GM18511 (cell line): ENCODE measurements around the gene EDC3.
A peak's percentile ranks its signal among the peaks of the same experiment; 100 is the strongest.
"Not testable (repeated sequence)": the region's sequence is repeated elsewhere in the genome, so short reads cannot be mapped to it uniquely, and the experiment has no call there.

ENCODE experiments used
- ATAC-seq: cut with Tn5 transposase; IDR thresholded peaks from one replicate; pipeline ENCODE4 v1.9.1; 2021; ENCODE audit warnings: mild to moderate bottlenecking, moderate library complexity; ENCODE audit not compliant: unreplicated experiment

Gene EDC3

DNA sequence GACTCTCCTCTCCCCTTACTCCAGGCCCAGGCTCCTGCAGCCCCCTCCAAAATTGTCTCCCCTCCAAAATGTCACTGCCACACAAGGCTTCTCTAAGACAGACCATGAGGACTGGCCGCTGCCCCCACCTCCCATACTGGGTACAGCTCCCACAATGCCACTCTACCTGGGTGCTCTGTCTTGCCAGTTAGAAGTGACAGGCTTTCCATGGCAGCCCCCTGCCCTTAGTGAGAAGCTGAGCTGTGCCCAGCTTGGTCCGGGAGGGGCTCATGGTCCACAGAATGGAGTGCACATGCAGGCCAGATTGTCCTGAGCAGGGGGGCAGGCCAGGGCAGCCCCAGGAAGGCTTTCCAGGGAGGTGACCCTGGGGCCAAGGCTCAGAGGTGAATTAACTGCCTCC, 83.1 kb downstream of the EDC3 start:
- no peak for ATAC-seq

DNA sequence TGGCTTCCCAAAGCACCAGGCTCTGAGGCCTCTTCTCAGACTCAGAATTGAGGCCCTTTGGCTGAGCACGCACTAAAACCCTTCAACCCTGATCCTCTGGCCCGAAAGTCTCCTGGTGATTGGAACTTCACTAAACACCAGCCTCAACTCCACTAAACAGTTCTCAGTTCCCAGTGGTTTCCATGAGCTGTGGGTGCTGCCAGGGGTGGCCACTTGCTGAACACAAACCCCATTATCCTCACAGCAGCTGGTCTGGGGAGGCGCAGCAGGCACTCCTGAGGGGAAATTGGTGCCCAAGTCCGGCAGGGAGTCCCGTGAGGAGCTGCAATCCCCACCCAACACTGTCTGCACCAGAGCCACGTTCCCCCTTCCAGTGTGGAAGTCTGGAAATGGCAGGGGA, 84.0 kb downstream of the EDC3 start:
- ATAC-seq, result no peak

DNA sequence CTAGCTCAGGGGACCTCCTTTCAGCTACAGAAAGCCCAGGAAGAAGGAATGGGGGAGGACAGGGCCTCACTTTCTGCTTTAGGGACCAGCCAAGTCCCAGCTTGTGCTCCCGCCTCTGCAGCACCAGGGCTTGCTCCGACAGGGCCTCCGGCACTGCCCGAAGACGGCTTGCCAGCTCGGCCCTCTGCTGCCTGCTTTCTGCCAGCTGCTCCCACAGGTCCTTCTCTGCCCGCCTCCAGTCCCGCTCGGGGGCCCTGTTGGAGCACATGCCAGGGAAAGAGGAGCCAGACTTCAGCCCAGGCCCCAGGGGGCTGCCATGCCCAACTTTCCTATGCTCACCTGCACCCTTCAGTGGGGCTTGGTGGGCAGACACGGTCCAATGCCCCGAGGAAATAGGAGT, 84.5 kb downstream of the EDC3 start:
- no peak for ATAC-seq

DNA sequence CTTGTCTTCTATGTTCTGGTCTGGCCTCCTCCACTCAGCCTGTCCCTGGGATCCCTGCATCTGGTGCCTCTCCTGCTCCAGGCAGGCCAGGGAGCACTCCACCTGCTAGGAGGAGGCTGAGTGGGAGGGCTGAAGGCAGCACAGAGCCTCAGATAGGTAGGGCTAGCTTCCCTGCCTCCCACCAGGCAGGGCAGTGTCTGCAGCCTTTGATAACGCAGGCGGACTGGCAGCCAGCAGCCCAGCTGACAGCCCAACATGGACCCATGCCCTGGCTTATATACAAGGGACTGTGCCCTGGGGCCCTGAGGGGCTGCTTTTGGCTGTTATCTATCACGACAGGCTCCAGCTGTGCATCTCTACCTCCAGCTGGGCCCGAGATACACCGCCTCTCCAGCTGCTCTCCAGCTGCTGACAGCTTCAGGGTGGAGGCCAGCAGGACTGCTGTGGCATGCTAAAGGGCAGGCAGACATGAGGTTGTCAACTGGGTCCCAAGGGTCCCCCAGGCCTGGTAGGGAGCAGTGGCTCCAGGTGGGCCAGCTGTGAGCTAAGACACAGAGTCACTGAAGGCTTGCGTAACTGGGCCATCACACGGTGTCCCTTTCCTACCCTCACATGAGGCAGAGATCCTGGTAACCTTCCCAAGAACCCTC, 85.4 kb downstream of the EDC3 start:
- no peak for ATAC-seq

DNA sequence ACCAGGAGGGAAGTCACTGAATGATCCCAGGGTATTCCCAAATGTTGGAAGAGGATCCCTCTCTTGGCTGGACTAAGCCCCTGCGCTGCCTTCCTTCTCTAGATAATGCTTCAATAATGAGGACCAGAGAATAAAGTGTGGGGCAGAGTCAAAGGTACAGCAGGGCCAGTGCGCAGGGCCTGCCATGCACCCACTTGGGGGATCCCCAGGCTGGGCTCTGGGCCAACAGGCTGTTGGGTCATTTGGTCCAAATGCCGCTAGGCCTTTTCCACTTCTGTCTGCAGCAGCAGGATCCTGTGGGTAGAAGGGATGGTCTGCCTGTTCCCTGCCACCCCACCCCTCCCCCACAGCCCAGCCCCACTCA, 85.9 kb downstream of the EDC3 start:
- ATAC-seq, result no peak

DNA sequence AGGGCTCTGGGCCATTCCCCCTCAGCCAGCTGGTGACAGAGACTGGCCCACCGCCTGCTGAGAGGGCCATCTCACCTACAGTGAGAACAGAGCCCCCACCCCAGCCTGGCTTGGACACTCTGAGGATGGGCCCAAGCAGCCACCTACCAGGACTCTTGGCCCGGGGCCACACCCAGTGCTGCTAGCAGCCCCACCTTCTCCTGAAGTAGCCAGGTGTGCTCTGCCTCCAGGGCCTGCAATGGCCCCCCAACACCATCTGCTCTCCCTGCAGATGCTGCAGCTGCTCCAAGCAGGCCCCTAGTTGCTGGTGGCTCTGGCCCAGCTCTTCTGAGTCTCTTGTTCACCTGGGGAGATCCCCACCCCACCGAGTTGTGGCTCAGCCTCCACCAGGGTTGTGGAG, 87.0 kb downstream of the EDC3 start:
- no peak for ATAC-seq

DNA sequence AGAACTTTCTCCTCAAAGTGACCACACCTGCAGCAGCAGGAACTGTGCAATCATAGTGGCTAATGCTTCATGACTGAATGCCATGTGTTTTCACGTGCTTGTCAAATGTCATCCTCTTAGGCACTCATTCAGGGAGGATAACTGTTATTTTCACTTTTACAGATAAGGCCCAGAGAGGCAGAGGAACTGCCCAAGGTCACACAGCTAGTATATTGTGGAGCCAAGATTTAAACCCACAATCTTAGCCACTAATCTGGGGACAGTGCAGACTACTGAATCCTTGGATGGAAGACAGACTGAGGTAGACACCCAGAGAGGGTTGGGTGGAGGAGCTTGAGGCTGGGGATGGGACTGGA, 90.1 kb downstream of the EDC3 start:
- ATAC-seq, result no peak

DNA sequence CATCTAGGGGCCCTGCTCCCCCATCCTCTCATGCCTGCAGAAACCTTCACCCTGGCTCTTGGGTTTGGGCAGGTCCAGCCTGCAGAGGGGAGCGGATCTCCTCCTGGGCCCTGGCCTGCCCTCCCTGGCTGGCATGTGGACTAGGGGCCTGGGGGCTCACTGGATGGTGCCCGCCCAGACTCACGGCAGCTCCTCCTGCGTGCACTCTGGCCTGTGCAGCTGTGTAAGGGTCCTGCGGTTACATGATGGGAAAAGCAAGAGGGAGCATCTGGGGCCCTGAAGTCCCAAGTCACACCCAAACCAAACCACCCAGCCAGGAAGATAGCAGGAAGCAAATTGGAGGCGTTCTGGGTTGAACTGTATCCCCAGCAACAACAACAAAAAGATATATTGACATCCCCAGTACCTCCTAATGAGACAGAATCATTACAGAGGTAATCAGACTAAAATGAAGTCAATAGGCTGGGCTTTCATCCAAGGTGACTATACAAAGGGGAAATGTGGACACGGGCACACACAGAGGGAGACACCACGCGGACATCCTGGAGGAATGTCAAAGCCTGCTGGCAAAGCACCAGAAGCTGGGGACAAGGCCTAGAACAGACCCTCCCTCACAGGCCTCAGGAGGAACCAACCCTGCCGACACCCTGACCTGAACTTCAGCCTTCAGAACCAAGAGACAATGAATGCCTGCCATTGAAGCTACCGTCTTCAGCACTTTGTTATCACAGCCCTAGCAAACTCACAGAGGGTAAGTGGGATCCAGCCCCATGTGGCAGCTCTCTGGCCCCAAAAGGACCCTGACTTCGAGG, 90.6 kb downstream of the EDC3 start:
- ATAC-seq, result no peak

DNA sequence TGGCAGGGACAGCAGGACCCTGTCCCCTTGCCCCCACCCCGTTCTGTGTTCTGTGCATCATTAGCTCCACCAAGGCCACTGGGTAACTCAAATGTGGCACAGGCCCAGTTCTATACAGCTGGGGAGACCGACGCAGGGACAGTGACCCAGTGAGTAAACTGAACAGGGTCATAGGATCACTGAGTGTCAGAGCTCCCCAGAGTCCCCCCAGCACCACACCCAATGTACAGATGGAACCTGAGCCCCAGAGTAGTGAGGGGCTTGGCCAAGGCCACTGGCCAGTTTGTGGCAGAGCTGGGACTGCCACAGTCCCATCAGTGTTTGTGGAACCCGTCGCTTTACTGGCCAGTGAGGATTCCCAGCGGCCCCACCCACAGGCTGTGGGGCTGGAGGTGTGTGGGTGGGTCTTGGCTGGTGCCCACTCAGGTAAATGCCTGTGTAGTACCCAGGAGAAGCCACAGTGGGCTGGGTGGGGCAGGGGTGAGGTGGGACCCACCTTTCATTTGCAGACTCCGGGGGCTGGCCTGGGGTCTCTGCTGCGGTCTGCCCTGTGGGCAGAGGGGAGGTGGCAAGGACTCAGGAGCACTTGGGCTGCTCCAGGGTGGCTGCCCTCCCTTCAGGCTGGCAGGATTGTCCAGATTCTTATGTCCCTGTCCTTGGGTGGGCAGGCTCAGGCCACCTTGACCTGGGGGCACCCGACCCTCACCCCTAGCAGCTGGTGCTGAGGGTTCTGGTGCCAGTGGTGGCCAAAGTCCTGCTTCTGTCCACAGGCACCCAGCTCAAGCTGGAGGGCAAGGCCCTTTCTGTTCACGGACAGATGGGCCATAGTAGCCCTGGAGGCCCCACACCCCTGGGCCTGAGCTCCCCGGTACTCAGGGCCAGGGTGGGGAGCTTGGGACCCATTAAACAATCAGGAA, 91.8 kb downstream of the EDC3 start:
- no peak for ATAC-seq

DNA sequence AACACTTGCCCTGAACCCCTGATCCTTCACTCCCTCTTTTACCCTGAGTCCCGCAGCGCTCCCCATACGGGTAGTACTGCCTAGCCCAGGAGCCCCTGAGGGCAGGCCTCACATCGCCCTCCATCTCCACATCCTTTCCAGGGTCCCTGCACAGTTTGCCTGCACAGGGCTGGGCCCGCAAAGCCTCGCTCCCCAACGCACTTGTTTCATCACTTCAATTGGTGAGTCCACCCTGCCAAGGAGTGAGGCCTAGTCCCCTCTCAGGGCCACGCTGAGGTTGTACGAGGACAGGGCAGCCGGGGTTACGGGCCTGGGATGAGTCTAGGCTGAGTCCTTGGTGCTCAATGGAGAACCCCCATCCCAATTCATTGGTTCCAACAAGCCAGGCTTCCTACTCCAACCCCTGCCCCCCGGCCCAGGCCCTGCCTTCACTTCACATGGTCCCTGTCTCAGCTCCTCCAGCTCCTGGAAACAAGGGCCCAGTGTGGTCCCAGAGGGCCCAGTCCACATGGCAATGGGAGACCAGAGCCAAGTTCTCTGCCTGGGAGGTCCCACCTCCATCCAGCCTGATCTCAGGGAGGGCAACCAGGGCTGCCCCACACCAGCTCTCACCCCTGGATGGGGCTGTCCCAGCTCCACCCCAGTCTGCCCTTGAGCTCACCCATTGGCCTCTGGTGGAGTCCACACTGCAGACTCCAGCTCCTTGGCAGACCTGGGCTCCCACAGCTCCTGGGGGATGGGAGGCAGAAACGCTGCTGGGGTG, 92.6 kb downstream of the EDC3 start:
- no peak for ATAC-seq

DNA sequence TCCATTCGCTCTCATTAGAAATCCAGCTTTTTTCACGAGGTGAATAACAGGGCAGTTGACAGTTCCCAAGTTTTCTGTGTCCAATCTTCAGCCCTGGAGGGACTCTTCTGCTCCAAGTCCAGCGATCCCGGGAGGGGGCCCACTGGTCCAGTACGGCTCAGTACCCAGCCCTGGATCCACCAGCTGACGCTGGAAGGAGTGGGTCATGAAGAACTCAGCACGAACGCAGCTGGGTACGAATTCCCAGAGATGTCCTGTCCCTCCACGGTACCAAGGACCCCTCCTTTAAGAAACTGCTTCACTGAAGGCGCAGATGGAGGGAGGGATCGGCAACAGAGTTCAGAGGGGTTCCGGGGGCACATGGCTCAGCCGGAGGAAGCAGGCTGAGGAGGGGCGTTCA, 96.7 kb downstream of the EDC3 start:
- no peak for ATAC-seq

DNA sequence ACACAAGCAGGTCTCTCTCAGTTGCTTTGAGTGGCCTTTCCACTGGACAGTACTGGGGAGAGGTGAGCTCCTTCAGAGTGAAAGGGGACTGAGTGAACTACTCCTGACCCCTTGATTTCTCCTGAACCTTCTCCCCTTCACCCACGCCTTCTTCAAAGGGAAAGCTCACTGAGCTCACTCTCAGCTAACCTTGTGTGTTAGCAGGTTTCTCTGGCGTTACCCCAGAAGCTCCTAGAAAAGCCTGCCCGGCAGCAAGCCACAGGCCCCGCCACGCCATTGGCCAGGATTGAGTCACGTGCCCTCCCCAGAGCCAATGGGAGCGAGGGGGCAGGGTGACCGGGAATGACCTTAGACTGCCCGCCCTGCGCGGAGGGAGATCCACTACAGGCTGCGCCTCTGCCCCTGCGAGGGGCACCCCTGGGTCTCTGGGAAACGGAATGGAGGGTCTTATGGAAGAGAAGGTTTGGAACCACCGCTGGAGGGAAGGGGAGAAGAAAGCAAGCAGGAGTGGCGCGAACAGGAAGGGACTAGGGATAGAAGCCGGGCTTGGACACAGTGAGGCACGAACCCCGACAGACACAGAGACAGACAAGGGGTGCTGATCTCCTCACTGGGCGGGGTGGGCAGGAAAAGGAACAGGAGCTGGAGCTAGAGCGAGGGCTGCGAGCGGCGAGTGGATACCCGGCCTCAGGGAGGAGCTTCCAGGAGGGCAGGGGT, 97.5 kb downstream of the EDC3 start:
- peak; percentile 94 for ATAC-seq

DNA sequence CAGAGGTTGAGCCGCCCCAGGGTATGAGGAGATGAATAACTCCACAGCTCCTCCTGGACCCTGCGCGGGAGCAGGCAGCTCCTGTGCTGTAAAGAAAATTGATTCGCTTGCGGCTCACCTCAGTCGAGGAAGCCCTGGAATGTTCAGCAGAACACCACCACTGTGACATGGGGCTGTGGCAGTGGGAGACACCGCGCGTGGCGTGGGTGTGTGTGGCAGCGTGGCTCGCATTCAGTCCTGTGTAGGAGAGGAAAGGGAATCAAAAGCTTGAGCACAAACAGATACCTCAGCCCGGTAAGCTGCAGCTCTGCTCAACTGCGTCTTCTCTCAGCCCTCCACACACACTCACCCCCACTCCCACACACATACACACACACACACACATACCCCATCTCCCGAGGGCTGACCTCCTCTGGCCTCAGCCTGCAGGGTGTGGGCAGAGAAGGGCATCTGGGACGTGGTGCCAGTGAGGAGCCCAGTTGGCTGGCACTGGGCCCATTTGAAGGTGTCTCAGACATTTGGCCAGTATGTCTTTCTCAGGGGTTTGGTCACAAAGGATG, 98.6 kb downstream of the EDC3 start:
- not testable (repeated sequence) for ATAC-seq

DNA sequence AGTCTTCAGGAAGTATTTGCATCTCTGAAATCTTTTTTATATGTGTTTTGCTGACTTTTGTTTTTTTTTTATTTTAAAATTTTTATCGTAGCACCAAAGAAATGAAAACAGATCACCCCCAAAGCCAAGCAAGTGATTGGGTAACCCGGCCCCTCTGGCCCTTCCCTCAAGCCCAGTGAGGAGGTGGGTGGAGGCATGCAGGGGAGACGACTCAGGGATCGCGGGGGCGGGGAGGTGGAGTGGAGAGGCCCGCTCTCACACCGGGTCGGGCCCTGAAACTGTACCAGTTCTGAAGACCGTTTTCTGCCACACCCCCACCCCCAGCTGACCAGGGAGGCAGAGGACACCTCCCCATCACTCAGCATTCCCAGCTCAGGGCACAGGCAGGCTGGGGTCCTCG, 99.1 kb downstream of the EDC3 start:
- not testable (repeated sequence) for ATAC-seq

DNA sequence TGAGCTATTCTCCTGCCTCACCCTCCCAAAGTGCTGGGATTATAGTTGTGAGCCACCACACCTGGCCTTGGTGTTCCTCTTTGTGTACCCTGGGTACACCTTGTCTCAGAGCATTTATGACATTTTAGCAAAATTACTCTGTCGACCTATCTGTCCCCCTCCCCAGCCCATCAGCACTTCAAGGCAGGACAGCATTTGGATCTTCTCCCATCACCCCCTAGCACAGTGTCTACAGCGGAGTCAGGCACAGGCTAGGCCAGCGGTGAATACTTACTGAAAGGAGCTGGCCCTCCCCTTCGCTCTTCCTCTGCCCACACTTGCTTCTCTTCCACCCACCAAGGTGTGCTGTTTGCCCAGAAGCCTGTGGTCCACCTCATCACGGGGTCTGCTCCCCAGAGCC, 100.6 kb downstream of the EDC3 start:
- ATAC-seq, result no peak

DNA sequence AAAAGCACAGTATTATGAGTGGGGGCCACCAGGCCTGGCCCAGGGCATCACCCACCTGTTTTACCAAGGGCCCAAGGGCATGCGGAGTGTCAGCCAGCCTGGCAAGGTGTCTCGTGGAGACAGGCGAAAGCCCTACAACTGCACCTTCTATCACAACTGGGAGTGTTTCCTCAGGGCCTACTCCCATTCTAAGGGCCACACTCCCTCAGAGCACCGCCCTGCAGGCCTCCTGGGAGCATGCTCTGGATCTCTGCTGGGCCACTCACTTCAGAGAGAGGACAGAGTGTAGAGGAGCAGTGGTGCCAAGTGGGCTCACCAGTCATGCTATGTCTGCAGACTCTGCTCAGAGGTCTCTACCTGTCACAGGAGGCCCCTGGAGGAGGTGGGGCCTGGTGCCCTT, 101.4 kb downstream of the EDC3 start:
- ATAC-seq, result no peak

DNA sequence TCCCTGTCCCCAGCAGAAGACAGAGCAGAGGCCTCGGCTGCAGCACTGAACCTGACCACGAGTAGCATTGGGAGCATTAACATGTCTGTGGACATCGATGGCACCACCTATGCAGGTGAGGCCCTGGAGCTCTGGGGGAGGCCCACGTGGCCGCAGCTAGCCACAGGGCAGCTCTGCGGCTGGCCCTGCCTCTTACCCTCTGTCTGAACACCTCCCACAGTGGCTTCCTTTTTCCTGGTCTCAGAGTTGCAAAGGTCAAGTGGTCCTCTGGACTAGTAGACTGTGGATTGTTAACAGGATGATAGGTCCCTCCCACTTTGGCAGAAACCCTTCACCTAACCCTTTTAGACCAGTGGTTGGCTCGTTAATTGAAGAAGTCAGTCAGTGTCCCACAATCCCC, 102.7 kb downstream of the EDC3 start:
- no peak for ATAC-seq

DNA sequence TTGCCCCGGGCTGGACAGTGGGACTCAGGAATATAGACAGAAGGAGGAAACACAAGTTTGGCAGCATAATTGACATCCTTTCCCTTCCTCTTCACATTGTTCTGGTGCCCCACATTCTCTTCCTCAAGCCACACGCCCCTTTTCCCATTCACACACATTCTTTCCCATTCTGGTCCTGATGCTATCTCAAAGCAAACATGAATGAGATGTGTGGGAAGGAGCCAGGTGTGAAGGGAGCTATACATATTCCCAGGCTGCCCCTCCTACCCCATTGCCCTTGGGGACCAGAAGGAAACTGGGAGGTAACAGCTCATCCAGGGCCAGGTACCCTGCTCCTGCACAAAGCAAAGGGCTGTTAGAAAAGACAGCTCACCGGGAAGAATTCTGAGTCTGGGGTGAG, 103.6 kb downstream of the EDC3 start:
- ATAC-seq, result no peak

DNA sequence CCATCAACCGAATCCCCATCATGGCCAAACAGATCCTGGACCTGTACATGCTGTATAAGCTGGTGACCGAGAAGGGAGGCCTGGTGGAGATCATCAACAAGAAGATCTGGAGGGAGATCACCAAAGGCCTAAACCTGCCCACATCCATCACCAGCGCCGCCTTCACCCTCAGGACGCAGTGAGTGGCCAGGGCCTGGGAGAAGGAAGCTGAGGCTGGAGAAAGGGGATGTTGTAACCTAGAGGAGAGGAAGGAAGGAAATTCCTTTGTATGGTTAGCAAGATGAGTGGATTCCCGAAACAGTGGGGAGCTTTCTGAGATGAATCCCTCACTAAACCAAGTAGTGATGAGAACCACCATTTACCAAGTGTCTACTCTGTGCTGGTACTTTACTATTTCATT, 106.0 kb downstream of the EDC3 start:
- no peak for ATAC-seq

DNA sequence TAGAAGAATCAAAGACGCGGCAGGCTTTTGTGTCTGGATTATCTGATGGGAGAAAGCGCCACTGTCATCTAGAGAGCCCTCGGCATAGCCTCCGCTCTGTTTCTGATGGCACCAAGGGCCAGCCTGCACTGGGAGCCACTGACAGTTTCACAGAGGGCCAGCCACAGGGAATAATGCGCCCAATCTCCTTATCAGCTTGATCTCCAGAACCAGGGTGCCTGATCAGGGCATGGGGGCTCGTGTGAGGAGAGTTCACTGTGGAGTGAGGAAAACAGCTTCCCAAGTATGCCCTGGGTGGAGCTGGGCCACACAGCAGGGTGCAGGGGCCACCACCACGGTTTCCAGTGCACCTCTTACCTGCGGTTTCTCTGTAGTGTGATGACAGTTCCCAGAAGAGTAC, 110.0 kb downstream of the EDC3 start:
- no peak for ATAC-seq
